HG03045 (cell line): ENCODE results near the gene USP24.
A peak's percentile ranks its signal among the peaks of the same experiment; 100 is the strongest.
"Not testable (repeated sequence)": the region's sequence is repeated elsewhere in the genome, so short reads cannot be mapped to it uniquely, and the experiment has no call there.

ENCODE experiments used
- ATAC-seq: cut with Tn5 transposase; IDR thresholded peaks from one replicate; pipeline ENCODE4 v1.9.1; 2021; ENCODE audit warnings: mild to moderate bottlenecking, moderate library complexity; ENCODE audit not compliant: unreplicated experiment

The USP24 gene

DNA sequence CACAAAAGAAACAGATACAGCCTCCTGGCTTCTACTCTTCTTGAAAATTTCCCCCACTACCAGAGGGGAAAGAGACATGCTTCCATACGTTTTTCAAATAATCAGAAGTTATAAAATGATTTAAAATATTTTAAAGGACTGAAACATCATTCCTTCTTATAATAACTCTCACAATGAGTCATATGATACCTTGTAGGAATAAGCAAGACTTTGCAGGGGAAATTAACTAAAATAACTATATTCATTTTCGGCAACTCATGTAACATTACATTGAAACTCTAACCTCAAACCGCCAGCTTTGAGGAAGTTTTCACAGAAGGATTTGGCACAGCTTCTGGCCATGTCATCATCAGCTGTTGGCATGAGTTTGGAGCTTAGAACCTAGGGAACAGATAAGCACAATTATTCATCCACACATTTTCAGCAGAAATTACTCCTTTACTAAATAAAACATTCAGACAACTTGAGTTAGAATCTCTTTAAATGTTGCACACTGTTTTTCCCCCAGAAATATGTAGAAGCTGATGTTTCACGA lies 85.9 kb downstream of the USP24 start:
- ATAC-seq = no peak

DNA sequence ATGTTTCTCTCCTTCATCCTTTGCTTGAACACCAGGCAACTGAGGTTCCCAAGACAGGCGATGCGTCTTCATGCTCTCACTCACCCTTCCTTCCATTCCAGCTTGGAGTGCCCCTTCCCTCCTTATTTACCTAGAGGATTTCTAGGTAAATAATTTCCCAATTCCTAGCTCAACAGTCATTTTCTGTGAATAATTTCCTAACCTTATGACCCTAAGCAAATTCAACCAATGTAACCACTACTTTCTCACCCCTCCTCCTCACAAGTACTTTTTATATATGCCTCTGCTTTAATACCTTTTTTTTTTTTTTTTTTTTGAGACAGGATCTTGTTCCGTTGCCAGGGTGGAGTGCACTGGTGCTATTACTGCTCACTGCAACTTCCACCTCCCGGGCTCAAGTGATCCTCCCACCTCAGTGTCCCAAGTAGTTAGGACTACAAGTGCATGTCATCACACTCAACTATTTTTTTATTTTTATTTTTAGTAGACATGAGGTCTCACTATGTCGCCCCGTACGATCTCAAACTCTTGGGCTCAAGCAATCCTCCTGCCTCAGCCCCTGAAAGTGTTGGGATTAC lies 86.7 kb downstream of the USP24 start:
- no peak for ATAC-seq

DNA sequence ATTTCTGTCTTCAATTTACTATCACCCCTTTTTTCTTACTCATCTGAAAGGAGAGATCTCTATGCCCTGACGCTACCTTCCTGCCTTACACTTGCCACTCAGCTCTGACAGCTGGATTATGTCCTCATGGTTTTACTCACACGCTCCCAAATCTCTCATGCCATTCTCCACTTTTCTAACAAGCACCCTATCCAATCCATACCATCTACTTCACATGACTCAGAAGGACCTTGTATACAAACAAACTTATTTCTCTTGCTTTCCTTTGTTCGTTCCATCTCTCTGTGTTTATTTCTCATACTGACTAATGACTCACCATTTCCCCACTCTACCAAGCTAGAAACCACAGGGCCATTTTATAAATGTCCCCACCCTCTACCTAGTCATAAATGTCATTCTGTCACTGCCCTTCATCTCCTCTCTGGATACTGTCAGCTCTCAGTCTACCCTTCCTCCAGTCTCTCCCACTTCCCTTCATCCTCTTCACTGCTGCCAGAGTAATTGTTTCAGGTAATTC lies 87.3 kb downstream of the USP24 start:
- ATAC-seq = peak; percentile 77

DNA sequence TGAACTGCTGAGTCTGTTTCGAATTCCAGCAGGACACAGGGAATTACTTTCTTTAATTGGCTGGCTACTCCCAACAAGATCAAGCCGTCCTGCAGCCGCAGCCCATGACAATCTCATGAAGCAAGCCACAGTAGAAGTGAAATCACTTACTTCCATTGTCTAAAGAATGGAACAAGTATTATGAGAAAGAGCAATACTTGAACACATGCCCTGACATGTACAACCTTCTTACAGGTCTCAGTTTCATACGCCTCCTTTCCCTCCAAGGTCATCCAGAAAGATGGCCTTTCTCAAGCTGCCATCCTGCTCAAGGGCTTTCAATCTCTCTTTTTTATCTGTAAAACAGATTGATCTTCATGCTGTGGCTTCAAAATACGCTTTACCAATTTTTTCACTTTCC lies 90.7 kb downstream of the USP24 start:
- ATAC-seq = no peak

DNA sequence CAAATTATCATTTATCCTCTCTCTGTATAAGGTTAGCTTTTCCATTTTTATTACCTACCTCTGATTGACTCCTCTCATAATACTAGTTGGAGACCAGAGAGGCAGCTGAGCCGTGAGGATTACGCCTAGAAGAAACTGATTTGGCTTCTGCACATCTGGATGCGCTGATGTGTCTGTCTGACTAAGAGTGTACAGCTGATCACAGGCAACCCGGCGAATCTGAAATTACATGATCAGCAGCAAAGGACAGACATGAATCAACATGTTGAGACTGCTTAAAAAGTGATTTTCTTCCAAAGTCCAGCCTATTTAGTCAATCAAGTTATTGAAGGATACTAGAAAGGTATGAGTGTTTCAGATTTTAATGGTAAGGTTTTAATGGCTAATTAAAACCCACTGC lies 94.6 kb downstream of the USP24 start:
- ATAC-seq = no peak

DNA sequence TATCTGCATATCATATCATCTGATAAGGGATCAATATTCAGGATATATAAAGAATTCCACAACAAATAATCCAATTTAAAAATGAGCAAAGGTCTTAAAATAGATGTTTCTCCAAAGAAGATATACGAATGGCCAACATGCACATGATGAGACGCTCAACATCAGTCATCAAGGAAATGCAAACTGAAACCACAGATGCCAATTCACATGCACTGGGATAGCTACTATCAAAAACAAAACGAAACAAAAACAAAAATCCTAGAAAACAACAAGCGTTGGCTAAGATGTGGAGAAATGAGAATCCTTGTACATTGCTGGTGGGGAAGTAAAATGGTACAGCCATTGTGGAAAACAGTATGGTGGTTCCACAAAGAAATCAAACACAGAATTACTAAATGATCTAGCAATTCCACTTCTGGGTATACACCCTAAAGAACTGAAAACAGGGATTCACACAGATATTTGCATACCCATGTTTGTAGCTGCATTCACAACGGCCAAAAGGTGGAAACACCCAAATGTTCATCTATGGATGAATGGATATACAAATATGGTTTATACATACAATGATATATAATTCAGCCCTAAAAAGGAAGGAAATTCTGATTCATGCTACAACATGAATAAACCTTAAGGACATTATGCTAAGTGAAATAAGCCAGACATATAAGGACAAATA lies 96.4 kb downstream of the USP24 start:
- ATAC-seq = no peak

DNA sequence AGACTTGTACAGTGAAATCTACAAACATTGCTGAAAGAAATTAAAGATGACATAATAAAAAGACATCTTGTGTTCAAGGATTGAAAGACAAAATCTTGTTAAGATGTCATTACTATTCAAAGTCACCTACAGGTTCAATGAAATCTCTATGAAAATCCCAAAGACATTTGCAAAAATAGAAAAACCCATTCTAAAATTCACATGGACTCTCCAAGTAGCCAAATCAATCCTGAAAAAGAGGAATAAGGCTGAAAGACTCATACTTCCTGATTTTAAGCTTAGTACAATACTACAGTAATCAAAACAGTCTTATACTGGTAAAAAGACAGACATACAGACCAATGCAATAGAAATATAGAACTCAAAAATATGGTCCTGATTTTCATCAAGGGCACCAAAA lies 97.2 kb downstream of the USP24 start:
- no peak for ATAC-seq

DNA sequence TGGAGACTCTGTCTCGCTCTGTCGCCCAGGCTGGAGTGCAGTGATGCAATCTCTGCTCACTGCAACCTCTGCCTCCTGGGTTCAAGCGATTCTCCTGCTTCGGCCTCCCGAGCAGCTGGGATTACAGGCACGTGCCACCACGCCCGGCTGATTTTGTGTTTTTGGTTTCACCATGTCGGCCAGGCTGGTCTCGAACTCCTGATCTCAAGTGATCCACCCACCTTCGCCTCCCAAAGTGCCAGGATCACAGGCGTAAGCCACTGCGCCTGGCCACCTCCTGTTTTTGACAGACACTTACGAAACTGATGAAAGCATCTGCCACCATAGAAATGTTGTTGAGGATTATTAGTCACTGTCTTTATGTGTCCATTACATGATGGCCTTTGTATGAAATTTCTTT lies 106.2 kb downstream of the USP24 start:
- ATAC-seq = not testable (repeated sequence)

DNA sequence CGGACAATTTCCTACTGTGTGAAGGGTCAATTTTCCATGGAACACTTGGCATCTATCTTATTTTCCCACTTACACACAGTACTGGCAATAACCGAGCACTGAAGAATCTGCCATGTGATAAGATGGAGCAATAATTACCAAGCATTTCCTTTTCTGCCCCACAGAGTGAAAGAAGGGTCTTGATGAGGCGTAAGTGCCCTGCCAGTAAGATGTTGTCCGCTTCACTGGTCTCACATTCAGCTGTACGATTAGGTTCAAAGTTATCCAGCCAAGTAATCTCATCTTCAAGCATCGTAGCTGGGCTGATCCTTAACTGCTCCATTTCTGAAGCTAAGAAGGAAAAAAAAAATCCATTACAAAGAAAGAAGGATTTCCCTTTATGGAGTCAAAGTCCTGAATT lies 108.1 kb downstream of the USP24 start:
- no peak for ATAC-seq

DNA sequence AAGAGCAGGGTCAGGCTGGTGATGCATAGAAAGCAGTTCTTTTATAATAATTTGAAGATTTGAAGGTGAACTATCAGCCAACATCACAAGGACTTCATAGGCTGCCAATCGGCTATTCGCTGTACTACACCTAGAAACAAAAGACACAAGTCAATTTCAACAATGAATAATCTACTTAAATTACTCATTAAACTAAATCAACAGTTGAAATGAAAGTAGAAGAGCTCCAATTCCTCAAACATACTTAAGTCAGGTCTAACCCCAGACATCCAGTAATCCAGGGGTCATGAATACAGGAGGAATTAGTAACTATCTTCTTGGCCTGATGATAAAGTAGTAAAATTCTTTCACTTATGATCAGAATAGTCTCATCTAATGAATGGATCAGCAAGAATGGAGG lies 111.3 kb downstream of the USP24 start:
- ATAC-seq = no peak

DNA sequence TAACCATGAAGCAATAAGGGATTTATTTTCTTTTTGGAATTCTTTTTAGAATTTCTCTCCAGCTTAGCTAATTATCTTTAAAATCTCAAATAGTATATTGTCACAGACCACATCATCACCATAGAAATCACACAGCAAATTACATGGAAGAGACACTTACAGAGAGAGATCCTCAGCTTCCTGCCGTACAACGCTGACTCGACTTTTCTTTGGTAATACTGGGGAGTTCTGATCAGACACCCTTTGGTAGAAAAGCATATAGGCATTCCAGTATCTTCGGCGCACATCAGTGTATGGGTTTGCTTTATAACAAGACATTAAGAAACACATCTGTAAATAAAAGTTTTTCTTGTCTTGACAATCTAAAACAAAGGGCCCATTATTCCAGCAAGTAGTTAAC lies 120.1 kb downstream of the USP24 start:
- no peak for ATAC-seq

DNA sequence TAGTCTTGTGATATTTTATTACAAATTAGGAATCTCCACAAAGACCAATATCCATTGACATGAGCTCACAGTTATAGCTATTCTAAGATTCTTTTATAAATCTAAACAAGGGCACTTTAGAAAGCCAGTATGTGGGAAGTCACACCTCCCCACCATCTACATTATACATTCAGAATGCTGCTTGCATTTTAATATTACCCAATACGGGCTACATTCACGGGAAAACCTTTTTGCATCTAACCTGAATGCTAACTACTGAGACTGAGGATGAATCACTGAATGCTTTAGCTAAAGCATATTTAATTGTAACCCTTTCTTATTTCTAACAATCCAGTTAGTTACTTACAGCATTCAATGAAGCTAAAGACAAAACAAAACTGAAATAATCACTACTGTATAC lies 122.7 kb downstream of the USP24 start:
- no peak for ATAC-seq

DNA sequence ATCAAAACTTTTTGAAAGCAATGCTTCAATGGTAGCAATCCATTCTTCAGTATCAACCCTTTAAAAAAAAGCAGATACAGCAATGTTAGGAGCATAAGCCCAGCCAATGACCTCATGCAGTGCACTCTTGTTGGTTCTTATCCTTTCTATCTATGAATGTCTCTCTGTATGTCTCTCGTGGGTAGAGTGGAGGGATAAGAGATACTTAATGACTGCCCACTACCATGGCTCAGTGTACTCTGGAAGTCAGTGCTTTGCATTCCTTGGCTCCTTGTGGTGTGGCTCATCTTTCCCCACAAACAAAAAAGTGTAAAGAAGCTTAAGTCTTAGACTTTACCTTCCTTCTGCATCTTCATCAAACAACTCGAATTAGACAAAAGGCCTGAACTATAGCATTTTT lies 125.5 kb downstream of the USP24 start:
- no peak for ATAC-seq

DNA sequence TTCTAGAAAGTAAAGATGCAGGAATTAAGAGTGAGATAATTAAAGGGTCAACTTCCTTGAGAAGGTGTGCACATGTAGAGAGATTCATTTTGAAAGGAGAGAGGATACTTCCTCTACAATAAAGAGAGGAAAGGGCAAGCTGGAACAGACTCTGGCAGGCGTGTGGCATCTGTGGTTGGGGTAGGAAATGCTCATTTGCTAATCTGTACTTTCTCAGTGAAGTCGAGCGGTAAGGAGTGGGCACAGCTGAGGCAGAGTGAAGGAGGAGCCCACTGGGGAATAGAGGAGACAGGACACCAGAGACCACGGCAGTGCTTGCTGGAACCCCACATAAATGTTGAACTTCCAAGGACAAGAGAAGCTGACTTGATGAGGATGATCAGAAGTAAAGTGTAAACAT lies 126.8 kb downstream of the USP24 start:
- ATAC-seq = no peak

DNA sequence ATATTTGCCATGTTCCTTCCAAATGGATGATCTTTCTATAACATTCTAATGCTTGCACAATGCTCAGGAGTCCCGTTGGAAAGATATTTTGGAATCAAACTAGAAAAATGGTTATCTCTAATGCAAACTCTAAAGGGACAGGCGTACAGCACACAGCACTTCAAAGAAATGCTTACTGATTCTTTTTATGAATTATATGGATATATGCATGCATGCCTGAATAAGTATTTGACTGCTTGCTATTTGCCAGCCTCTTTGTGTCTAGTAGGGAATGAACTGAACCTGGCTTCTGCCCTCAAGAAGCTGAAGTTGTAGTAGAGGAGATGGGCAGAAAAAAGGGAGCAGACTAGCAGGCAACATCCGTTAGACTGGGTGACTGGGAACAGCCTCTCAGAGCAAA lies 127.7 kb downstream of the USP24 start:
- ATAC-seq = no peak

DNA sequence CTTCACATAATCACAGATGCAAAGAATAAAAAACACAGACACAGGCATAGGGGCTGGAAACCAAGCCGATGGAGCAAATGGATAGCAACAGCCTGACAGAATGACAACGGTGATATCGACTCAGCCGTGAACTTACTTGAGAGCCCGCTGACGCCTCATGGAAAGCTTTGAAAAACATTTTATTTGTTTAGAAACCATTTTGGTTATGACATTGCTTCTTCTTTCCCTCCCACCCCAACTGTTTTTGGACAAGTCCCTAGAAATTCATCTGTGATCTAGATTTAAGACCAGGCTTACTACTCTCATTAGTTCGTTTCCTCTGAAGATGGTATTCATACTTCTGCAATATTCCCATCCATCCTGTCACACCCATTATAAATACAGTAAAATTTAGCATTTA lies 130.9 kb downstream of the USP24 start:
- ATAC-seq = no peak

DNA sequence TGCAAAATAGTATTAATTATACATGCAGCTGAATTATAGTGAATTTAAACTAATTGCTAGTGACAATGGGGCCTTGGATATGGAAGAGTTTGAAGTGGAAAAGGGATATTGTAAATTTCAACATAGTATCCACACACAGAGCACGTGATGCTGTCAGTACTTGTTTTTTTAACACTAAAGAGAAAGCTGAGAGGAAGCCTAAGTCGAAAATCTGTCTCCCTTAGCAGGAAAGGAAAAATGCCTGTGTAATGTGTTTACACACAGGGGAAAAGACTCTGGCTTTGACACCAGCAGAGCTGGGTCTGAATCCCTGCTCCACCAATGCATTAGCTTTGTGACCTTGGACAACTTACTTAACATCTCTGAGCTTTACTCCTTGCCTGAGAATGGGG lies 133.3 kb downstream of the USP24 start:
- ATAC-seq = no peak

DNA sequence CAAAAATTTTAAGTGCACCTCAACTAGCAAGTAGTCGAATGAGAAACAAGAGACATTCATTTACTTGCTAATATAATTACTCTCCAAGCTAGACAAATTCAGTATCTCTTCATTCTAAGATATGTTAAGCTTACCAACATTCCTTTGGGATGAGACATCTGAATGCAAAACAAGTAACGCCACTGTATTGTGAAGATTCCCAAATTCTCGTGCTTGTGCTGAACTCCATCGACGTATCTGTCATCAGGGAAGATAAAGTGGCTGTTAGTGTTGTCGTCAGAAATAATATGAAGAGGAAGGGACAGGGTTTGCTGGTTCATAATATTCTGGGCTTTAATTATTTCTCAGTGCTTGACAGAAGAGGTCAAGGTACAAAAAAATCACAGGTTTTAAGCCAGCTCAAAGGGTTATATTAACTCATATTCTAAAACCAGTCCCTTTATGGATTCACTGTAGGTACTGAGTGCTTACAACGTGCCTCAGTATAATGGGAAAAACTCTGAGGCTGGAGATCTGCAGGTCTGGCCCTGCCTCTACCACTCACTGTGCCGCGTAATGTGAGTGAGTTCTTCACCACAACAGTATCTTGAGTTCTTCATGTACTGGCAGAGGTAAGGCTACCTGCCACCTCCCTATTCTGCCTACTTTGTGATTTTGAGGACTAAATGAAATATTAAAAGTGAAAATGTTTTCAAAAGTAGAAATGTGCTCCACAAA lies 133.8 kb downstream of the USP24 start:
- no peak for ATAC-seq

DNA sequence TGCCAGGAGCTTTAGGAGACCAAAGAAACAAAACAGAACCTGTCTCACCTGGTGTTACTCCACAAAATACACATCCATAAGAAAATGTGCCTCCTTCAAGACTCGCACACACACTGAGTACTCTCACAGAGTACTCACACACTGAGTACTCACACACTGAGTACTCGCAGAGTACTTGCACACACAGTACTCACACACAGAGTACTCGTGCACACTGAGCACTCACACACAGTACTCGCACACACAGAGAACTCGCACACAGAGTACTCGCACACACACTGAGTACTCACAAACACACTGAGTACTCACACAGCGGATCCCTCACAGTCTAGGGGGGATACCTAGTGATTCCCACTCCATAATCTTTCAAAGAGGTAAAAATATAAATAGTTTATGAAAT lies 135.5 kb downstream of the USP24 start:
- no peak for ATAC-seq

DNA sequence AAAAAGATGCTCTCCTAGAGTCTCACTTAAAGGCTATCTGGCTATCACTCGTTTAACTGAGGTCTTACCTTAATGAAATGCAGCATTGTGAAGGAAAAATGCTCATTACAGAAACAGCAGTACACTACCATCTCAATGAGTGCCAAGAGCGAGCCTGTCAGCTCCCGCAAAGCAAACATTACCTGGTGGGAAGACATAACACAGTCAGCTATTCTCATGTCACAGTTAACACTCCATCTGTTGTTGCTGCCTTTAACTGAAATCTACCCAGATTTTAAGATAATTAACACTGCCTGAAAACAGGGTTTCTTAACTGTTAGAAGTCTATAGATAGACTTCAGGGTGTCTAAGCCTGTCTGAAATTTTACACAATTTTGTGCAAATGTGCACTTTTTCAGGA lies 136.7 kb downstream of the USP24 start:
- ATAC-seq = no peak

DNA sequence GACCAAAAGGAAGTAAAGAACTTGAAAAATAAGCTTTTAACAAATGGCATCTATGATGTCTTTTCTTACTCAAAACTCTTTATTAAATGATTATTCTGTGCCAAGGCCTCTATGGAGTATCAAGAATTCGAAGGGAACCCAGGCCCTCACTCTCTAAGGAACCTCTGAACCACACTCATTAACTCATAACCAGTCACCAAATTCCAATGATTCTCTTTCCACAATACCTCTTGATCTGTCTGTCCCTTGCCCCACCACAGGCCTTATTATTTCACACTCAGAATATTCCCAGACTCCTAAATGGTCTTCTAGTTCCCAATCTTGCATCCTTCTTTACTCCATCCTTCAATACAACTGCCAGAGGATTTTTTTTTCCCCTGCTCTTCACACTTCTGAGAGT lies 138.8 kb downstream of the USP24 start:
- no peak for ATAC-seq

DNA sequence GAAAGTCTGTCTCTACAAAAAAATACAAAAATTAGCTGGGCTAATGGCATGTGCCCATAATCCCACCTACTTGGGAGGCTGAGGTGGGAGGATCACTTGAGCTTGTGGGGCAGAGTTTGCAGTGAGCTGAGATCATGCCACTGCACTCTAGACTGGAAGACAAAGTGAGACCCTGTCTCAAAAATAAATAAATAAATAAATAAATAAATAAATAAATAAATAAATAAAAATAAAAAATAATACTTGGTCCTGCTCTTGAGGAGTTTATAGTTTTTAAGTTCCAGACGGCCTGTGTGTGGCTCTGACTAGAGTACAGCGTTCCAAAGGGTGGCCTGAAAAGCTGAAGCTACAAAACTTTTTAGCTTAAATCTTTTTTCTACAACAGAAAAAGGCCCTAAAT lies 140.7 kb downstream of the USP24 start:
- ATAC-seq = no peak
